Mammary epithelial cell (primary cell): ENCODE results near the gene CLMN.

Experiments used
- EZH2 ChIP-seq: IDR thresholded peaks from 2 replicates; pipeline ENCODE4 v1.6.1; 2012; ENCODE audit warnings: low read length, inconsistent platforms, borderline replicate concordance
- TF ChIP-seq, protein P1 (sequence below), 2 donors: IDR thresholded peaks in 1 of 2; conservative IDR thresholded peaks in 1 of 2; 2 replicates each; pipeline ENCODE4 v1.5.1; 2011 to 2012; ENCODE audit warnings: inconsistent platforms in 2 of 2, low read length in 2 of 2, mild to moderate bottlenecking in 2 of 2, control low read depth in 1 of 2, low read depth in 1 of 2; ENCODE audit not compliant: insufficient read depth in 1 of 2; ENCODE audit errors: extremely low read depth in 1 of 2

DNA sequence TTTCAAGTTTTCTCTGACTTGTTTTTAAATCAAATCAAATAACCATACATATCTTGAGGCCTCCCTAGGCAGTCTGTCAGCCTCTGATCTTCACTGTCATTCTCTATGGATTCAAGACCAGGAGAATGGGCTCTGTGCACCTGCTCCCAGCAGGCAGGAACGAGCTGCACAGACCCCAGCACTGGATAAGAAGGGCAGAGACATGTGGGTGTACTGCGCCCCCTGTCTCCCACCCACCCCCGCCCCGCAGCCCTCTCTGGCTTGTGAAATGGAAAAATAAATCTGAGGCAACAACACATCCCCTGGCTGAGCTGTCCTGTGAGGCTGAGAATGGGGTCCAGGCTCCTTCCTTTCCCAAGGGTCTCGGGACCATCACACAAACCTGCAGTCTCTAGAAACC, 26.3 kb downstream of the CLMN start:
- TF ChIP-seq, protein P1, sequence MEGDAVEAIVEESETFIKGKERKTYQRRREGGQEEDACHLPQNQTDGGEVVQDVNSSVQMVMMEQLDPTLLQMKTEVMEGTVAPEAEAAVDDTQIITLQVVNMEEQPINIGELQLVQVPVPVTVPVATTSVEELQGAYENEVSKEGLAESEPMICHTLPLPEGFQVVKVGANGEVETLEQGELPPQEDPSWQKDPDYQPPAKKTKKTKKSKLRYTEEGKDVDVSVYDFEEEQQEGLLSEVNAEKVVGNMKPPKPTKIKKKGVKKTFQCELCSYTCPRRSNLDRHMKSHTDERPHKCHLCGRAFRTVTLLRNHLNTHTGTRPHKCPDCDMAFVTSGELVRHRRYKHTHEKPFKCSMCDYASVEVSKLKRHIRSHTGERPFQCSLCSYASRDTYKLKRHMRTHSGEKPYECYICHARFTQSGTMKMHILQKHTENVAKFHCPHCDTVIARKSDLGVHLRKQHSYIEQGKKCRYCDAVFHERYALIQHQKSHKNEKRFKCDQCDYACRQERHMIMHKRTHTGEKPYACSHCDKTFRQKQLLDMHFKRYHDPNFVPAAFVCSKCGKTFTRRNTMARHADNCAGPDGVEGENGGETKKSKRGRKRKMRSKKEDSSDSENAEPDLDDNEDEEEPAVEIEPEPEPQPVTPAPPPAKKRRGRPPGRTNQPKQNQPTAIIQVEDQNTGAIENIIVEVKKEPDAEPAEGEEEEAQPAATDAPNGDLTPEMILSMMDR (conservative IDR thresholded peaks at IDR 0.05 in 1 of 2, IDR thresholded peaks at IDR 0.05 in 1 of 2; ENCODE audit: extremely low read depth in 1 of 2, insufficient read depth in 1 of 2, low read depth in 1 of 2, low read length in 2 of 2) = no peak
- TF ChIP-seq EZH2 = no peak
